Esophagus squamous epithelium (tissue), 5 donors: ENCODE measurements around the gene SNAP25. TPM values are rescaled to one million over a fixed set of nuclear protein-coding genes. Genes with fewer than 3 reads are reported as not detected.

Experiments used
- DNase-seq: peaks from one replicate; lab custom pipeline; 2025; lab: John Stamatoyannopoulos, UW
- H3K27ac ChIP-seq, 4 donors: fragments of 200-600 bp; sonication (generic); one replicate each; pipeline ENCODE4 v1.5.1; 2016 to 2019; ENCODE audit warnings: mild to moderate bottlenecking in 1 of 4
- H3K27me3 ChIP-seq, 4 donors: fragments of 200-600 bp; sonication (generic); 1 replicate in 3 of 4; 2 replicates in 1 of 4; pipeline versions ENCODE4 v1.5.1 to v1.6.0; 2017 to 2021; ENCODE audit warnings: antibody characterized with exemption in 1 of 4
- H3K36me3 ChIP-seq, 3 donors: fragments of 200-600 bp; sonication (generic); one replicate each; pipeline ENCODE4 v1.5.1; 2016 to 2019
- H3K4me1 ChIP-seq, 3 donors: fragments of 200-600 bp; sonication (generic); one replicate each; pipeline ENCODE4 v1.5.1; 2017 to 2019
- H3K4me3 ChIP-seq, 4 donors: fragments of 200-600 bp; sonication (generic); 1 replicate in 3 of 4; 2 replicates in 1 of 4; pipeline ENCODE4 v1.5.1; 2016 to 2019; ENCODE audit warnings: mild to moderate bottlenecking in 2 of 4, moderate library complexity in 1 of 4
- H3K9me3 ChIP-seq, 3 donors: fragments of 200-600 bp; sonication (generic); one replicate each; pipeline ENCODE4 v1.5.1; 2016 to 2019
- POLR2A ChIP-seq, 4 donors: fragments of 450-650 bp; IDR thresholded peaks; one replicate each; pipeline ENCODE4 v1.6.1; 2017; ENCODE audit warnings: antibody characterized with exemption in 4 of 4, mild to moderate bottlenecking in 4 of 4, moderate library complexity in 3 of 4
- WGBS, 2 donors: methylation state at CpG; one replicate each; pipeline ENCODE4 v1.1.5; 2018; 5-methylcytosine and 5-hydroxymethylcytosine counted together
- intact Hi-C: fragments of 100-400 bp; cut with DNase I; formaldehyde crosslinking; loops from one replicate; pipeline ENCODE4 v1.15.0; 2022
- total RNA-seq, 4 donors: library from RNA; depleted of rRNA; stranded (reverse); fragments of >200 nt; gene quantifications; one replicate each; pipeline ENCODE4 v1.1.0, GENCODE V29; 2016
- TF ChIP-seq, protein P1 (sequence below), 6 experiments: fragments of 450-650 bp in 4 of 6; fragments of 200-600 bp in 2 of 6; sonication (generic) in 2 of 6; IDR thresholded peaks; one replicate each; pipeline ENCODE4 v1.5.1; 2016 to 2019; ENCODE audit warnings: antibody characterized with exemption in 6 of 6, mild to moderate bottlenecking in 4 of 6, moderate library complexity in 4 of 6
- donor health status: DM: yes; HTN: yes; CAD: no.

Gene SNAP25
- total RNA-seq, 4 donors from 2014 or later = 0.13 to 0.57 (median 0.15) TPM; not detected in 1

DNA sequence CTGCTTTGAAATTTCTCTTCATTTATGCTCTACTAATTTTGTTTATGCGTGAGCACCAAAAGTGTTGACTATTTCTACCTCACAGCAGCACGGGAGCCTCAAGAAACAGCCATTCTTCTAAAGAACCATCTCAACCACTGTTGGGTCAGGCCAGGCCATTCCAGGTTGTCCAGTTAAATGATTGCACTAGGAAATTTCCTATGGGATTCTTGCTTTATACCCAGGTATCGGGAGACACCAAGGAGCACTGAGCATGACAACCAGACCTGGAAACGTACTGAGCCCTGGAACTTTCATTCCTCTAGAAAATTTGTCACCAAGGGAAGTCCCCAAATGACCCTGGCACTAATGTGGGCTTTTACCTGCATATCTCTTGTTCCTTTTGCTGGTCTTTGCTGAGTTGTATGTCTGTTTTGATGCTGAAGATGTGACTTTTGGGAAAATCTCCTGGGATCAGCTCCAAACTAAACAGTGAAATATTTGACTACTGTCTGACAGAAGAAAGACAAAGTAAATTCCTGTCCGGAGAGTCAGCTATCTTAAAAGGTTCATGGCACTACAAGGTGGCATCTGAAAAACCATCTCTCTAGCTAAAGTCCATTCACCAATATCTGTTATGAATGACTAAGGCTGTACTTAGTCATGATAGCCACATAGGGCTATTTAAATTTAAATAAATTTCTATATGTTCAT lies 70.5 kb downstream of the SNAP25 start:
- Histone ChIP-seq H3K27me3 (no peaks in the 10 kb centered on the region), H3K4me1 (no peaks in the 10 kb centered on the region), H3K9me3 (no peaks in the 10 kb centered on the region), H3K27ac (no peak overlapping the region), H3K36me3 (no peaks in the 10 kb centered on the region), H3K4me3 (no peak overlapping the region)
- intact Hi-C loops = no loop called here
- TF ChIP-seq POLR2A (IDR thresholded peaks at IDR 0.05) = no peak
- TF ChIP-seq, protein P1, sequence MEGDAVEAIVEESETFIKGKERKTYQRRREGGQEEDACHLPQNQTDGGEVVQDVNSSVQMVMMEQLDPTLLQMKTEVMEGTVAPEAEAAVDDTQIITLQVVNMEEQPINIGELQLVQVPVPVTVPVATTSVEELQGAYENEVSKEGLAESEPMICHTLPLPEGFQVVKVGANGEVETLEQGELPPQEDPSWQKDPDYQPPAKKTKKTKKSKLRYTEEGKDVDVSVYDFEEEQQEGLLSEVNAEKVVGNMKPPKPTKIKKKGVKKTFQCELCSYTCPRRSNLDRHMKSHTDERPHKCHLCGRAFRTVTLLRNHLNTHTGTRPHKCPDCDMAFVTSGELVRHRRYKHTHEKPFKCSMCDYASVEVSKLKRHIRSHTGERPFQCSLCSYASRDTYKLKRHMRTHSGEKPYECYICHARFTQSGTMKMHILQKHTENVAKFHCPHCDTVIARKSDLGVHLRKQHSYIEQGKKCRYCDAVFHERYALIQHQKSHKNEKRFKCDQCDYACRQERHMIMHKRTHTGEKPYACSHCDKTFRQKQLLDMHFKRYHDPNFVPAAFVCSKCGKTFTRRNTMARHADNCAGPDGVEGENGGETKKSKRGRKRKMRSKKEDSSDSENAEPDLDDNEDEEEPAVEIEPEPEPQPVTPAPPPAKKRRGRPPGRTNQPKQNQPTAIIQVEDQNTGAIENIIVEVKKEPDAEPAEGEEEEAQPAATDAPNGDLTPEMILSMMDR (IDR thresholded peaks at IDR 0.05) = no peak
- no peak for DNase-seq
- WGBS, 2 donors = 63 to 70% methylated on average over 5 of the region's 5 CpGs

DNA sequence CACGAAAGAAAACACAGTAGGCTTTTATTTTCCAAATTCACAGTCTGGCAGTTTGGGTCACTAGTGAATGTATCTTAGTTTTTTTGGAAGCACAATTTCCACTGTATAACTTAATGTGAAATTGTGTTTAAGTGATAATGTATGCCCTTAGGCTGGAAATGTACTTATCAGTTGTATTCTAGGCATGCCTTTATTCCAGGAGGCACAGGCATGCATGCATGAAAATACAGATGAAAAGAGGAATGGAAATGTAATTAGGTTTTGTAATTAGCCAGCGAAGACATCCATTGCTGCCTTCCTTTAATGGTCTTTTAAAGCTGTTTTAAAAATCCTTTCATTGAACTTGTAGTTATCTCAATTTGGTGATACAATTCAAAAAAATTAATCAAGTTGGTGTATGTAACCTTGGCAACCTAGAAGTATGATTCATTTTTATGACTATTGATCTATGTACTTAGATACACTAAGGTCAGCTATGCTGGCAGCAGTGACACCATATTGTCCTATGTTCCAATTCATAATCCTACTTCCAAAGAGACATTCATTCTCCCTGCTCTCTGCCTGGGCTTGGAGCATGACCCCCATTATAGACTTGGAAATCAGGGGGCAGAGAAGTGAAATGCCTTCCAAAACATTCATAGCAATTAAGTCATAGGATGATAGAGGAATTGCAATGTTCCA lies 73.1 kb downstream of the SNAP25 start:
- Histone ChIP-seq H3K4me1 (no peaks in the 10 kb centered on the region), H3K9me3 (no peaks in the 10 kb centered on the region), H3K36me3 (no peaks in the 10 kb centered on the region), H3K4me3 (no peak overlapping the region), H3K27me3 (no peaks in the 10 kb centered on the region), H3K27ac (no peak overlapping the region)
- intact Hi-C loops = no loop called here
- WGBS, 2 donors = 49 to 76% methylated on average over 2 of the region's 2 CpGs
- TF ChIP-seq, protein P1 (IDR thresholded peaks at IDR 0.05) = no peak
- no peak for TF ChIP-seq POLR2A (IDR thresholded peaks at IDR 0.05)
- no peak for DNase-seq

DNA sequence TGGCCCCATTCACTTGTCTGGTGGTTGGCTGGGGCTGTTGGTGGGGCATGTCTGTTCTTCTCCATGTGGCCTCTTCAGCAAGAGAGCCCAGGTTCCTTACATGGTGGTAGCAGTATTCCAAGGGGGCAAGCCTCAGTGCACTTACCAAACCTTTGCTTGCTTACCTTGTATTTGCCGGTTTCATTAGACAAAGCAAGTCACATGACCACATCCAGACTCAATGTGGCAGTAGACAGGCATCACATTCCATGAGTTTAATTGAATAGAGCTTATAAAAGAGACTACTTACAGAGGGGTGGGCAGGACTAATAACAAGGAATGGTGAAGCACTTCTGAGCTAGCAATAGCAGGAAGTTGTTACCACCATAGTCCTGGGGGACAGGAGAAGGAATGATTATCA lies 78.6 kb downstream of the SNAP25 start:
- intact Hi-C loops = no loop called here
- TF ChIP-seq, protein P1 (IDR thresholded peaks at IDR 0.05) = no peak
- no peak for TF ChIP-seq POLR2A (IDR thresholded peaks at IDR 0.05)

DNA sequence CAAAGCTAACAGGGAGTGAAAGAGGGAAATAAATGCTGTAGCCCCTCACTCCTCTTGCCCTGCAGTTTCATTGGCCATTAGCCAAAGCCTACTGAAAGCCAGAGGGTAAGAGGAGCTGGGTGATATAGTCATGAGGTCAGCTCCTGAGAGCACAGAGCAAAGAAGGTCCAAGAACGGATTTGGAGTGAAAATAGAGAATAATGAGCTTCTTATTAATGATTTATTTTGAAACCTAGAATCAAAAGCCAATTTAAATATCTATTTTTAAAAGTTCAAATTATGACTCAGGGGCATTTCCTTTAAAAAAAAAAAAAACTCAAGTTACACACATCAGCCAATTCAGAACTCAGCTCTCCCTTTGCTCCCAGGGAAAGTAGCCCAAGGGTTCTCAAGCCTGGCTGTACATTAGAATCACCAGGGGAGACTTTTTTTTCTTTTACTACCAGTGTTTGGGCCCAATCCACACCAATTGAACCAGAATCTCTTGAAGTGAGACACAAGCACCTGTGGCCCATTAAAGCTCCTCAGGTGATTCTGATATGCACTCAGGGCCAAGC lies 79.1 kb downstream of the SNAP25 start:
- H3K27me3 ChIP-seq = no peaks in the 10 kb centered on the region
- no peaks in the 10 kb centered on the region for H3K4me1 ChIP-seq
- no peak overlapping the region for H3K4me3 ChIP-seq
- H3K36me3 ChIP-seq = no peaks in the 10 kb centered on the region
- no peak overlapping the region for H3K27ac ChIP-seq
- TF ChIP-seq, protein P1 (IDR thresholded peaks at IDR 0.05) = no peak
- TF ChIP-seq POLR2A (IDR thresholded peaks at IDR 0.05) = no peak
- intact Hi-C loops = no loop called here
- WGBS, 2 donors = 32 to 50% methylated on average over 1 of the region's 1 CpG
- DNase-seq = no peak
- H3K9me3 ChIP-seq = no peaks in the 10 kb centered on the region

More for the DNA sequence above, 78.6 kb downstream of the SNAP25 start:
- no peaks in the 10 kb centered on the region for H3K9me3 ChIP-seq
- no peak overlapping the region for H3K27ac ChIP-seq
- H3K27me3 ChIP-seq = no peaks in the 10 kb centered on the region
- H3K36me3 ChIP-seq = no peaks in the 10 kb centered on the region
- 83 to 88% methylated on average over 1 of the region's 1 CpG for WGBS, 2 donors
- H3K4me1 ChIP-seq = no peaks in the 10 kb centered on the region
- H3K4me3 ChIP-seq = no peak overlapping the region
- no peak for DNase-seq
